Neural cell (in vitro differentiated cells): ENCODE results near the gene ATG14. TPM values are rescaled to one million over a fixed set of nuclear protein-coding genes. Genes with fewer than 3 reads are reported as not detected.

Experiments
- H2AFZ ChIP-seq: fragments of 200-600, 300-800 bp; sonication (generic), shearing (Covaris generic); 2 replicates; pipeline ENCODE4 v1.6.0; 2014; ENCODE audit warnings: low read depth, mild to moderate bottlenecking, antibody characterized with exemption, low read length, moderate library complexity
- H3F3A ChIP-seq: fragments of 200-600 bp; shearing (Covaris generic); 2 replicates; pipeline ENCODE4 v1.6.1; 2016; ENCODE audit warnings: mild to moderate bottlenecking, moderate library complexity, mixed read lengths, antibody characterized with exemption, low read length; ENCODE audit not compliant: insufficient read depth, poor library complexity, severe bottlenecking
- H3K27ac ChIP-seq: fragments of 200-600, 300-800 bp; sonication (generic), shearing (Covaris generic); 2 replicates; pipeline ENCODE4 v1.5.1; 2014; ENCODE audit warnings: mild to moderate bottlenecking, low read length, moderate library complexity
- H3K27me3 ChIP-seq: fragments of 300-800, 200-600 bp; sonication (generic), shearing (Covaris generic); 2 replicates; pipeline ENCODE4 v1.6.0; 2014; ENCODE audit warnings: mild to moderate bottlenecking, low read depth, low read length, moderate library complexity; ENCODE audit not compliant: insufficient read depth
- H3K36me3 ChIP-seq: fragments of 300-800, 200-600 bp; sonication (generic), shearing (Covaris generic); 2 replicates; pipeline ENCODE4 v1.5.1; 2014; ENCODE audit warnings: mild to moderate bottlenecking, antibody characterized with exemption, low read length, moderate library complexity; ENCODE audit not compliant: insufficient read depth
- H3K4me2 ChIP-seq: fragments of 300-800, 200-600 bp; sonication (generic), shearing (Covaris generic); 2 replicates; pipeline ENCODE4 v1.6.0; 2014; ENCODE audit warnings: mild to moderate bottlenecking, low read length
- H3K4me3 ChIP-seq: fragments of 300-800, 200-600 bp; sonication (generic), shearing (Covaris generic); 2 replicates; pipeline ENCODE4 v1.5.1; 2014; ENCODE audit warnings: mild to moderate bottlenecking, low read length, moderate library complexity
- H3K79me2 ChIP-seq: fragments of 200-600 bp; shearing (Covaris generic); replicated peaks from 2 replicates; pipeline ENCODE4 v1.6.0; 2014; ENCODE audit warnings: mild to moderate bottlenecking, low read length, moderate library complexity; ENCODE audit not compliant: insufficient read depth
- H3K9ac ChIP-seq: fragments of 300-800, 200-600 bp; sonication (generic), shearing (Covaris generic); 2 replicates; pipeline ENCODE4 v1.6.1; 2016; ENCODE audit warnings: mild to moderate bottlenecking, low read length, mixed read lengths
- H3K9me2 ChIP-seq: fragments of 200-600 bp; shearing (Covaris generic); 2 replicates; pipeline ENCODE4 v1.6.1; 2016; ENCODE audit warnings: mild to moderate bottlenecking, low read length, mixed read lengths; ENCODE audit not compliant: insufficient read depth
- H3K9me3 ChIP-seq: fragments of 200-600, 300-800 bp; sonication (generic), shearing (Covaris generic); 2 replicates; pipeline ENCODE4 v1.6.1; 2016; ENCODE audit warnings: mild to moderate bottlenecking, mixed run types, low read length, moderate library complexity, mixed read lengths
- H4K20me1 ChIP-seq: fragments of 200-600 bp; shearing (Covaris generic); 2 replicates; pipeline ENCODE4 v1.6.1; 2016; ENCODE audit warnings: mild to moderate bottlenecking, mixed run types; ENCODE audit not compliant: insufficient read depth
- EP300 ChIP-seq: fragments of 450-650 bp; conservative IDR thresholded peaks from 2 replicates; pipeline ENCODE4 v1.6.1; 2014; ENCODE audit warnings: antibody characterized with exemption, mild to moderate bottlenecking, moderate library complexity; ENCODE audit not compliant: poor library complexity, severe bottlenecking
- EZH2 ChIP-seq: fragments of 200-600, 300-800 bp; shearing (Covaris generic), sonication (generic); IDR thresholded peaks from 2 replicates; pipeline ENCODE4 v1.6.1; 2014; ENCODE audit warnings: antibody characterized with exemption, low read length, borderline replicate concordance, mild to moderate bottlenecking; ENCODE audit not compliant: insufficient read depth, poor library complexity, severe bottlenecking
- MXI1 ChIP-seq: fragments of 450-650 bp; conservative IDR thresholded peaks from 2 replicates; pipeline ENCODE4 v1.6.1; 2014; ENCODE audit warnings: antibody characterized with exemption, mild to moderate bottlenecking; ENCODE audit not compliant: poor library complexity, severe bottlenecking
- POLR2AphosphoS5 ChIP-seq: IDR thresholded peaks from 2 replicates; pipeline ENCODE4 v1.6.1; 2012
- RAD21 ChIP-seq: fragments of 450-650 bp; conservative IDR thresholded peaks from 2 replicates; pipeline ENCODE4 v1.6.1; 2014; ENCODE audit warnings: antibody characterized with exemption, mild to moderate bottlenecking, moderate library complexity
- SMC3 ChIP-seq: fragments of 450-650 bp; conservative IDR thresholded peaks from 2 replicates; pipeline ENCODE4 v1.6.1; 2014; ENCODE audit warnings: antibody characterized with exemption, mild to moderate bottlenecking, moderate library complexity; ENCODE audit not compliant: poor library complexity
- TAF1 ChIP-seq: IDR thresholded peaks from 2 replicates; pipeline ENCODE4 v1.6.1; 2012; ENCODE audit warnings: low read depth
- polyA plus RNA-seq: library from polyadenylated mRNA; depleted of rRNA; stranded (reverse); fragments of >200 nt; gene quantifications from 2 replicates; pipeline ENCODE4 v1.2.3, GENCODE V29; 2014
- TF ChIP-seq, protein P1 (sequence below): fragments of 450-650 bp; IDR thresholded peaks from 2 replicates; pipeline ENCODE4 v1.5.1; 2014; ENCODE audit warnings: antibody characterized with exemption, mild to moderate bottlenecking, moderate library complexity; ENCODE audit not compliant: poor library complexity, severe bottlenecking
- TF ChIP-seq, protein P2 (sequence below): IDR thresholded peaks from 2 replicates; pipeline ENCODE4 v1.6.1; 2012; ENCODE audit warnings: borderline replicate concordance

The ATG14 gene
- polyA plus RNA-seq, 1 donor from 2014 or later = 28.2 TPM

DNA sequence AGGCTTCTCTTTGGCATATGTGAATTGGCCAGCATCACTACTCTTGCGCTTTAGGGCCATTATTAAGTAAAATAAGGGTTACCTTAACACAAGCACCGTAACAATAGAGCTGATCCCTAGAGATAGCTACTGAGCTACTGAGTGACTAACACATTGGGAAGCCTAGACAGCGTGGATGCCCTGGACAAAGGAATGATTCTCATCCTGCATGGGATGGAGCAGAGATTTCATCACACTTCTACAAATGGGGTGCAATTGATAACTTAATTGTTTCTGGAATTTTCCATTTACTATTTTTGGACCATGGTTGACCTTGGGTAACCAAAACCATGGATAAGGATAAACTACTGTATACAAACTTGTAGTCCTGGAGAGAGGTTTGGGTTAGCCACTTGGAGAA lies 83.3 kb downstream of the ATG14 start:
- Histone ChIP-seq H3K79me2 (peaks cover 7% of the 10 kb centered on the region), H3K36me3 (no peaks in the 10 kb centered on the region), H3K4me3 (no peak overlapping the region), H4K20me1 (no peaks in the 10 kb centered on the region), H3K4me2 (no peak overlapping the region), H3K9me3 (no peaks in the 10 kb centered on the region), H3K9ac (no peak overlapping the region), H3K9me2 (no peaks in the 10 kb centered on the region), H3K27ac (no peak overlapping the region), H3K27me3 (no peaks in the 10 kb centered on the region), H2AFZ (no peak overlapping the region), H3F3A (no peaks in the 10 kb centered on the region)
- TF ChIP-seq EZH2 (no peak), MXI1 (no peak), EP300 (no peak), RAD21 (no peak), POLR2AphosphoS5 (no peak), SMC3 (no peak), TAF1 (no peak)
- TF ChIP-seq, protein P1, sequence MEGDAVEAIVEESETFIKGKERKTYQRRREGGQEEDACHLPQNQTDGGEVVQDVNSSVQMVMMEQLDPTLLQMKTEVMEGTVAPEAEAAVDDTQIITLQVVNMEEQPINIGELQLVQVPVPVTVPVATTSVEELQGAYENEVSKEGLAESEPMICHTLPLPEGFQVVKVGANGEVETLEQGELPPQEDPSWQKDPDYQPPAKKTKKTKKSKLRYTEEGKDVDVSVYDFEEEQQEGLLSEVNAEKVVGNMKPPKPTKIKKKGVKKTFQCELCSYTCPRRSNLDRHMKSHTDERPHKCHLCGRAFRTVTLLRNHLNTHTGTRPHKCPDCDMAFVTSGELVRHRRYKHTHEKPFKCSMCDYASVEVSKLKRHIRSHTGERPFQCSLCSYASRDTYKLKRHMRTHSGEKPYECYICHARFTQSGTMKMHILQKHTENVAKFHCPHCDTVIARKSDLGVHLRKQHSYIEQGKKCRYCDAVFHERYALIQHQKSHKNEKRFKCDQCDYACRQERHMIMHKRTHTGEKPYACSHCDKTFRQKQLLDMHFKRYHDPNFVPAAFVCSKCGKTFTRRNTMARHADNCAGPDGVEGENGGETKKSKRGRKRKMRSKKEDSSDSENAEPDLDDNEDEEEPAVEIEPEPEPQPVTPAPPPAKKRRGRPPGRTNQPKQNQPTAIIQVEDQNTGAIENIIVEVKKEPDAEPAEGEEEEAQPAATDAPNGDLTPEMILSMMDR = no peak
- TF ChIP-seq, protein P2, sequence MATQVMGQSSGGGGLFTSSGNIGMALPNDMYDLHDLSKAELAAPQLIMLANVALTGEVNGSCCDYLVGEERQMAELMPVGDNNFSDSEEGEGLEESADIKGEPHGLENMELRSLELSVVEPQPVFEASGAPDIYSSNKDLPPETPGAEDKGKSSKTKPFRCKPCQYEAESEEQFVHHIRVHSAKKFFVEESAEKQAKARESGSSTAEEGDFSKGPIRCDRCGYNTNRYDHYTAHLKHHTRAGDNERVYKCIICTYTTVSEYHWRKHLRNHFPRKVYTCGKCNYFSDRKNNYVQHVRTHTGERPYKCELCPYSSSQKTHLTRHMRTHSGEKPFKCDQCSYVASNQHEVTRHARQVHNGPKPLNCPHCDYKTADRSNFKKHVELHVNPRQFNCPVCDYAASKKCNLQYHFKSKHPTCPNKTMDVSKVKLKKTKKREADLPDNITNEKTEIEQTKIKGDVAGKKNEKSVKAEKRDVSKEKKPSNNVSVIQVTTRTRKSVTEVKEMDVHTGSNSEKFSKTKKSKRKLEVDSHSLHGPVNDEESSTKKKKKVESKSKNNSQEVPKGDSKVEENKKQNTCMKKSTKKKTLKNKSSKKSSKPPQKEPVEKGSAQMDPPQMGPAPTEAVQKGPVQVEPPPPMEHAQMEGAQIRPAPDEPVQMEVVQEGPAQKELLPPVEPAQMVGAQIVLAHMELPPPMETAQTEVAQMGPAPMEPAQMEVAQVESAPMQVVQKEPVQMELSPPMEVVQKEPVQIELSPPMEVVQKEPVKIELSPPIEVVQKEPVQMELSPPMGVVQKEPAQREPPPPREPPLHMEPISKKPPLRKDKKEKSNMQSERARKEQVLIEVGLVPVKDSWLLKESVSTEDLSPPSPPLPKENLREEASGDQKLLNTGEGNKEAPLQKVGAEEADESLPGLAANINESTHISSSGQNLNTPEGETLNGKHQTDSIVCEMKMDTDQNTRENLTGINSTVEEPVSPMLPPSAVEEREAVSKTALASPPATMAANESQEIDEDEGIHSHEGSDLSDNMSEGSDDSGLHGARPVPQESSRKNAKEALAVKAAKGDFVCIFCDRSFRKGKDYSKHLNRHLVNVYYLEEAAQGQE = no peak

DNA sequence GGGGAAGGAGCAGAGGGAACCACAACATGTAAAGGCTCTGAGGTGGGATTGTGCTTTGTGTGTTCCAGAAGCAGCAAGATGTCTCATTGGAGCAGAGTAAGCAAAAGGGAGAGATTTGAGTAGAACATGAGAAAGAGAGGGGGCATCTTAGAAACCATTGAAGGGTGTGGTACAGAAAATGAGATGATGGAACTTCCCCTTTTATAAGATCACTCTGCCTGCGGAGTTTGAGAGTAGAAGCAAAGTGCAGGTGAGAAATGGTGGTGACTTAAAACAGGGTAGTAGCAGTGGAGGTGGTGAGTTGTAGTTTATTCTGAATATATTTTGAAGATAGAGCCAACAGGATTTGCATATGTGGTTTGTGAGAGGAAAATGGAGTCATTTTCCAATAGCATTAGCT lies 84.5 kb downstream of the ATG14 start:
- Histone ChIP-seq H3K27ac (no peak overlapping the region), H3K9me2 (no peaks in the 10 kb centered on the region), H3K79me2 (peaks cover 7% of the 10 kb centered on the region), H3K4me2 (no peak overlapping the region), H3K9ac (no peak overlapping the region), H4K20me1 (no peaks in the 10 kb centered on the region), H3K27me3 (no peaks in the 10 kb centered on the region), H3F3A (no peaks in the 10 kb centered on the region), H3K9me3 (no peaks in the 10 kb centered on the region), H3K4me3 (no peak overlapping the region), H3K36me3 (no peaks in the 10 kb centered on the region), H2AFZ (no peak overlapping the region)
- TF ChIP-seq EZH2 = no peak
- TF ChIP-seq MXI1 = no peak
- TF ChIP-seq, protein P2 = no peak
- no peak for TF ChIP-seq POLR2AphosphoS5
- no peak for TF ChIP-seq EP300
- TF ChIP-seq SMC3 = no peak
- no peak for TF ChIP-seq RAD21
- no peak for TF ChIP-seq TAF1
- TF ChIP-seq, protein P1 = no peak
